ENCODE results near the gene PCDHB1.

DNA sequence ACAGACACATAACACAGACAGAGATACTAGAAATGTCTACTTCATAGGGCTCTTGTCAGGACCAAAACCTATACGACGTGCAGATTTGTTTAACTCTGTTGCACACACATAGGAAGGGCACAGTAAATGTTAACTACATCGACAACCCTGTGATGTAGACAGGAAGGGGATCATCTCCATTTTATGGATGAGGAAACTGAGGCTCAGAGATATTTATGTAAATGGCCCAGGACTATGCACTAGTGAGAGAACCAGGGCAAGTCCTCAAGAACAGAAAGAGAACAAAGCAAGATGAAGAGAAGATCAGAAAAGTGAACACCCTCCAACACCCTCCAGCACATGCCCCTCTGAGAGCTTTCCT is 48.6 kb upstream of the PCDHB1 start:
- no peak for TF ChIP-seq ZFP36 (IDR thresholded peaks at IDR 0.05; ENCODE audit: borderline replicate concordance, partially characterized antibody)
- TF ChIP-seq, protein P1, sequence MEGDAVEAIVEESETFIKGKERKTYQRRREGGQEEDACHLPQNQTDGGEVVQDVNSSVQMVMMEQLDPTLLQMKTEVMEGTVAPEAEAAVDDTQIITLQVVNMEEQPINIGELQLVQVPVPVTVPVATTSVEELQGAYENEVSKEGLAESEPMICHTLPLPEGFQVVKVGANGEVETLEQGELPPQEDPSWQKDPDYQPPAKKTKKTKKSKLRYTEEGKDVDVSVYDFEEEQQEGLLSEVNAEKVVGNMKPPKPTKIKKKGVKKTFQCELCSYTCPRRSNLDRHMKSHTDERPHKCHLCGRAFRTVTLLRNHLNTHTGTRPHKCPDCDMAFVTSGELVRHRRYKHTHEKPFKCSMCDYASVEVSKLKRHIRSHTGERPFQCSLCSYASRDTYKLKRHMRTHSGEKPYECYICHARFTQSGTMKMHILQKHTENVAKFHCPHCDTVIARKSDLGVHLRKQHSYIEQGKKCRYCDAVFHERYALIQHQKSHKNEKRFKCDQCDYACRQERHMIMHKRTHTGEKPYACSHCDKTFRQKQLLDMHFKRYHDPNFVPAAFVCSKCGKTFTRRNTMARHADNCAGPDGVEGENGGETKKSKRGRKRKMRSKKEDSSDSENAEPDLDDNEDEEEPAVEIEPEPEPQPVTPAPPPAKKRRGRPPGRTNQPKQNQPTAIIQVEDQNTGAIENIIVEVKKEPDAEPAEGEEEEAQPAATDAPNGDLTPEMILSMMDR (IDR thresholded peaks at IDR 0.05): no peak

All from A549 (cell line).